Measurements from ENCODE around the gene PER3. TPM values are rescaled to one million over a fixed set of nuclear protein-coding genes. Genes with fewer than 3 reads are reported as not detected.

Gene PER3
- total and polyA plus RNA-seq, 2 of the 4 experiments (the other 2 are of a cell fraction), result 3.4 to 4.2 TPM

GRCh38 chr1:7821282-7821681 lies 37.2 kb downstream of the PER3 start:
- Histone ChIP-seq H2BK120ac (ENCODE audit: low read depth, low read length) (no peak overlapping the region), H3K4ac (ENCODE audit: low read depth, low read length) (no peak overlapping the region), H3K4me2 (ENCODE audit: low read depth, low read length) (no peak overlapping the region), H2AK9ac (replicated peaks; ENCODE audit: low read depth, low read length, poor library complexity) (no peak overlapping the region), H3K23ac (ENCODE audit: low read depth, low read length) (no peak overlapping the region), H4K20me1 (ENCODE audit: insufficient read depth, low read length) (no peaks in the 10 kb centered on the region), H3K56ac (ENCODE audit: extremely low read depth, insufficient read depth, low read length) (no peak overlapping the region), H4K8ac (ENCODE audit: low read depth in 2 of 2, low read length in 2 of 2) (no peak overlapping the region), H2BK20ac (ENCODE audit: low read depth, low read length) (no peak overlapping the region), H2AK5ac (ENCODE audit: low read depth, low read length) (no peak overlapping the region), H4K91ac (ENCODE audit: insufficient read depth, low read depth, low read length) (no peak overlapping the region), H3K27me3 (ENCODE audit: control insufficient read depth, insufficient read depth, low read length) (no peaks in the 10 kb centered on the region), H3K79me1 (ENCODE audit: low read depth in 1 of 2, low read length in 2 of 2) (no peaks in the 10 kb centered on the region), H3K14ac (replicated peaks; ENCODE audit: low read depth, low read length) (no peak overlapping the region), H3K18ac (ENCODE audit: low read depth, low read length) (no peak overlapping the region), H3K4me1 (ENCODE audit: control insufficient read depth, insufficient read depth, low read length) (no peaks in the 10 kb centered on the region), H3K9me1 (ENCODE audit: insufficient read depth, low read length) (no peaks in the 10 kb centered on the region; the same call in 1 of the 2 replicates), H3K4me3 (ENCODE audit: insufficient read depth, low read depth, low read length) (no peak overlapping the region), H3K9me3 (ENCODE audit: control insufficient read depth, insufficient read depth, low read length) (no peaks in the 10 kb centered on the region), H2BK5ac (ENCODE audit: low read depth, low read length, poor library complexity, severe bottlenecking) (no peak overlapping the region), H3K36me3 (ENCODE audit: control insufficient read depth, insufficient read depth, low read length) (peaks cover 6% of the 10 kb centered on the region), H2BK15ac (ENCODE audit: low read depth, low read length) (no peak overlapping the region), H4K5ac (ENCODE audit: low read depth, low read length) (no peak overlapping the region), H3K27ac (ENCODE audit: insufficient read depth, low read length) (no peak overlapping the region), H3K9ac (ENCODE audit: low read depth, low read length) (no peak overlapping the region), H2AFZ (replicated peaks; ENCODE audit: low read length, poor library complexity) (no peak overlapping the region)
- intact Hi-C loops (cut with micrococcal nuclease) (no loop called here), dilution Hi-C loops (cut with HindIII; ENCODE audit: low sequenced_read_pairs, unreplicated experiment) (no loop called here), in situ Hi-C loops (cut with MboI; ENCODE audit: low sequenced_read_pairs) (no loop called here)
- CTCF ChIA-PET, result interaction anchor here (0.9 kb wide), 1 partner anchor 72 kb away, joined by 3 read pairs; no protein-coding TSS in a partner anchor
- DNase-seq, result no peak
- POLR2A ChIA-PET (ENCODE audit: unreplicated experiment), result no interaction called here
- TF ChIP-seq MAZ (IDR thresholded peaks at IDR 0.05; ENCODE audit: borderline replicate concordance, low read depth, low read length) (no peak), ELK1 (IDR thresholded peaks at IDR 0.05; ENCODE audit: borderline replicate concordance, low read depth, low read length) (no peak)
- no CpG with 5 or more reads among the region's 3 CpGs for WGBS, 2 experiments (ENCODE audit: extremely low coverage in 2 of 2, insufficient read length in 1 of 2)
- no TSS peak for BruUV-seq (replicated peaks)
- no peak for ATAC-seq (ENCODE audit: low read depth)
